ENCODE data around the gene HOXC6.

HOXC6 gene

GRCh38 chr12:54045401-54045800, 17.2 kb downstream of the HOXC6 start:
- Histone ChIP-seq H3K36me3 (ENCODE audit: control insufficient read depth in 2 of 2, insufficient read depth in 2 of 2, low read length in 2 of 2) (no peaks in the 10 kb centered on the region), H3K4me1 (ENCODE audit: control insufficient read depth in 2 of 2, insufficient read depth in 2 of 2, low read length in 2 of 2) (no peaks in the 10 kb centered on the region), H3K9ac (ENCODE audit: low read depth in 1 of 2, low read length in 2 of 2) (no peak overlapping the region), H3K27ac (ENCODE audit: low read depth in 2 of 2, low read length in 2 of 2) (no peak overlapping the region), H3K27me3 (ENCODE audit: control insufficient read depth in 2 of 2, insufficient read depth in 2 of 2, low read length in 2 of 2) (peaks cover 74 to 85% of the 10 kb centered on the region in 2 donors), H3K4me3 (ENCODE audit: low read length in 2 of 2) (no peak overlapping the region), H3K9me3 (ENCODE audit: control insufficient read depth in 2 of 2, low read length in 2 of 2) (no peaks in the 10 kb centered on the region)

DNA sequence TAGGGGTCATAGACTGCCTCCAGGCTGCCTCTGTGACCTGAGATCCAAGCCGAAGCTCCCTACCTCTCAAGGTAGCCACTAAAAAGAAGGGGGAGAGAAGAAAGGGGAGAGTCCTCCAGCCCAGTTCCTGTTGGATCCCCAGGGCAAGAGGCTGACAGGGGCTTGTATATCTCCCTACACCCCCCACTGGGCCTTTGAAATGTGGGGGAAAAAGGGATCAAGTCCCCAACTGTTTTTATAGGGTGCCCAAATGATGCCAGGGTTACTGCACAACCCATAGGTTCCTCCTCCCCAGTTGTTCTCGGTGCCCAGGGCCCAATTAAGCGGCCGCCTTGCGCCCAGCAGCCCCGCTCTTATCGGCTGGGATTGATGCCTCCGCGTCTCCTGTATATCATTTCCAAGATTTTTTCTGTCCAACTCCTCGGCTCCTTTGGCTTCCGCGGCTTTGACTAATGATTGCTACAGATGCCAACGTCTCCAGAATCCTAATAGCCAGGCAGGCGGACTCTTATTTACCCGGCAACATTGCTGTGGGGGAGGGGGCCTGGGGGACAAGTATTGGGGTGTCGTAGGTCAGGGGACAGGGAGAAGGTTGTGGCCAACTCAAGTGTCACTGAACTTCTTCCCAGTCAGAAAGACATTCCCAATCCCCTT, 17.8 kb downstream of the HOXC6 start:
- Histone ChIP-seq H3K27ac (ENCODE audit: low read depth in 2 of 2, low read length in 2 of 2) (no peak overlapping the region), H3K9me3 (ENCODE audit: control insufficient read depth in 2 of 2, low read length in 2 of 2) (no peaks in the 10 kb centered on the region), H3K4me3 (ENCODE audit: low read length in 2 of 2) (no peak overlapping the region), H3K36me3 (ENCODE audit: control insufficient read depth in 2 of 2, insufficient read depth in 2 of 2, low read length in 2 of 2) (no peaks in the 10 kb centered on the region), H3K27me3 (ENCODE audit: control insufficient read depth in 2 of 2, insufficient read depth in 2 of 2, low read length in 2 of 2) (peaks cover 75 to 86% of the 10 kb centered on the region in 2 donors), H3K4me1 (ENCODE audit: control insufficient read depth in 2 of 2, insufficient read depth in 2 of 2, low read length in 2 of 2) (no peaks in the 10 kb centered on the region), H3K9ac (ENCODE audit: low read depth in 1 of 2, low read length in 2 of 2) (no peak overlapping the region)

DNA sequence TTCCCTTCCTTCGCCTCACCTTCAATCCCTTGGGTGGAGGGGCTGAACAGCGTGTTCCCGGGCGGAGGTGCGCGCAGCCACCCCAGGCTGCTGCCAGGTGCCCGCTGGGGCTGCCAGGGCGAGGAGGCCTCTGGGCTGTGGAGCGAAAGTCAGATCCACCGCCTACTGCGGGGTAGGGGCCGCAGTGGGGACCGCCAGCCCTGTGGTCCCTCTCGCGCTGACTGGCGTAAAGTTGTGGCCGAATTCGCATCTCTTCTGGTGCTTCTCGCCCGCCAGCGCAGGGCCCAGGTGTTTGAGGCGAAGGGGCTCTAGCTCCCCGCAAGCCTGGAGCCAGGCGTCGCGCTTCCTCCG, 18.5 kb downstream of the HOXC6 start:
- Histone ChIP-seq H3K9ac (ENCODE audit: low read depth in 1 of 2, low read length in 2 of 2) (no peak overlapping the region), H3K27ac (ENCODE audit: low read depth in 2 of 2, low read length in 2 of 2) (no peak overlapping the region), H3K27me3 (ENCODE audit: control insufficient read depth in 2 of 2, insufficient read depth in 2 of 2, low read length in 2 of 2) (peaks cover 77 to 87% of the 10 kb centered on the region in 2 donors), H3K4me3 (ENCODE audit: low read length in 2 of 2) (no peak overlapping the region), H3K4me1 (ENCODE audit: control insufficient read depth in 2 of 2, insufficient read depth in 2 of 2, low read length in 2 of 2) (no peaks in the 10 kb centered on the region), H3K36me3 (ENCODE audit: control insufficient read depth in 2 of 2, insufficient read depth in 2 of 2, low read length in 2 of 2) (no peaks in the 10 kb centered on the region), H3K9me3 (ENCODE audit: control insufficient read depth in 2 of 2, low read length in 2 of 2) (no peaks in the 10 kb centered on the region)

DNA sequence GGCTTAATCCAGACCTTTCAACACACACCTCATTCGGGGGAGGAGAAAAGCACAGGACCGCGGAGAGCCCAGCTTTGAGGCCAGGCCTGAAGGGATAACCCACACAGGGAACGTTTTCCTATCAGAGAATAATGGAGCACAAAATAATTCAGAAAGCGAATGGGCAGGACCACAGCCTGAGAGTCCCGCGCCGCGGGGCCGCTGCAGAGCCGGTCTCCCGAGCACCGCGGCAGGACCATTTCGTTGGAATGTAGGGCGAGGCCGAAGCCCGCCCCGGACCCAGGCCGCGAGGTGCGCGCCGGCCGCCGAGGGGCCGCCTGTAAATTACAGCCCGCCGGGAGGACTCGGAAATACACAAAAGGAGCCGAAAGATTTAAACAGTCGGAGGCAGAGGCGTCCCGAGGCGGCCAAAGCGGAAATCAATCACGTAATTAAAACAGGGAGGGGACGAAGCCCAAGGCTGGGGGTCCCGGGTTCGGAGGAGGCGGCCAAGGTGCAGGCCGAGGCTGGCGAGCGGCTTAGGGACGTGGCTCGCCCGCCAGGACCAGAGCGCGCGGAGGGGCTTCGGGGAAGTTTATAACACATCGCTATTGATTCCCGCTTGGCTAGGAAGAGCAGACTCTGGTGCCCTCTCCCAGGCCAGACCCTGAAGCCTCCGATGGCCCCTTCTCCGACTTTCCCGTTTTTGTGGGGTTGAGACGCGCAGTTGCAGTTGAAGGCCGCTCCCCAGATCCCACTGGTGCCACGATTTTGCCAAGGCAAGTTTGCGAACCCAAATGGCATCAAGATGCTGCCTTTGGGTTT, 19.1 kb downstream of the HOXC6 start:
- Histone ChIP-seq H3K27me3 (ENCODE audit: control insufficient read depth in 2 of 2, insufficient read depth in 2 of 2, low read length in 2 of 2) (peaks cover 77 to 88% of the 10 kb centered on the region in 2 donors), H3K9ac (ENCODE audit: low read depth in 1 of 2, low read length in 2 of 2) (peak overlapping the region in 1 of 2 donors; percentile 26)

DNA sequence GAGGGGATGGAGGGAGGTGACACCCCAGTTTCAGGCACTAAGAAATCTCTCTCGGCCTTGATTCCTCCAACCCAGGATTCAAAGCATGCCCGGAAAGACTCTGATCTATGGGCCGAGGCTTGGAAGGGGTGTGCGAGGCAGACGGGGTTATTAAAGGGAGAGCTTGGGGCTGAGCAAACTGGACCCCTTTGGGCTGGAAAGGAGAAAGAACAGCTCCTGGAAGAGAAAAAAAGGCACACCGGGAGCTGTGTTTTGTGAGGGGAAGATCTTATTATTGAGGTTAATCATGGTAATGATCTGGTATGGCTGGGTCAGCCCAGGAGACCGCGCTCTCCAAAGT, 19.7 kb downstream of the HOXC6 start:
- H3K9me3 ChIP-seq (ENCODE audit: control insufficient read depth in 2 of 2, low read length in 2 of 2): no peaks in the 10 kb centered on the region
- H3K4me3 ChIP-seq (ENCODE audit: low read length in 2 of 2): no peak overlapping the region
- no peak overlapping the region for H3K9ac ChIP-seq (ENCODE audit: low read depth in 1 of 2, low read length in 2 of 2)
- no peaks in the 10 kb centered on the region for H3K36me3 ChIP-seq (ENCODE audit: control insufficient read depth in 2 of 2, insufficient read depth in 2 of 2, low read length in 2 of 2)
- no peak overlapping the region for H3K27ac ChIP-seq (ENCODE audit: low read depth in 2 of 2, low read length in 2 of 2)
- H3K27me3 ChIP-seq (ENCODE audit: control insufficient read depth in 2 of 2, insufficient read depth in 2 of 2, low read length in 2 of 2): peaks cover 78 to 88% of the 10 kb centered on the region in 2 donors
- H3K4me1 ChIP-seq (ENCODE audit: control insufficient read depth in 2 of 2, insufficient read depth in 2 of 2, low read length in 2 of 2): no peaks in the 10 kb centered on the region

More for the DNA sequence above, 19.1 kb downstream of the HOXC6 start:
- no peaks in the 10 kb centered on the region for H3K36me3 ChIP-seq (ENCODE audit: control insufficient read depth in 2 of 2, insufficient read depth in 2 of 2, low read length in 2 of 2)
- H3K9me3 ChIP-seq (ENCODE audit: control insufficient read depth in 2 of 2, low read length in 2 of 2): no peaks in the 10 kb centered on the region
- H3K27ac ChIP-seq (ENCODE audit: low read depth in 2 of 2, low read length in 2 of 2): no peak overlapping the region
- H3K4me1 ChIP-seq (ENCODE audit: control insufficient read depth in 2 of 2, insufficient read depth in 2 of 2, low read length in 2 of 2): no peaks in the 10 kb centered on the region
- H3K4me3 ChIP-seq (ENCODE audit: low read length in 2 of 2): no peak overlapping the region

DNA sequence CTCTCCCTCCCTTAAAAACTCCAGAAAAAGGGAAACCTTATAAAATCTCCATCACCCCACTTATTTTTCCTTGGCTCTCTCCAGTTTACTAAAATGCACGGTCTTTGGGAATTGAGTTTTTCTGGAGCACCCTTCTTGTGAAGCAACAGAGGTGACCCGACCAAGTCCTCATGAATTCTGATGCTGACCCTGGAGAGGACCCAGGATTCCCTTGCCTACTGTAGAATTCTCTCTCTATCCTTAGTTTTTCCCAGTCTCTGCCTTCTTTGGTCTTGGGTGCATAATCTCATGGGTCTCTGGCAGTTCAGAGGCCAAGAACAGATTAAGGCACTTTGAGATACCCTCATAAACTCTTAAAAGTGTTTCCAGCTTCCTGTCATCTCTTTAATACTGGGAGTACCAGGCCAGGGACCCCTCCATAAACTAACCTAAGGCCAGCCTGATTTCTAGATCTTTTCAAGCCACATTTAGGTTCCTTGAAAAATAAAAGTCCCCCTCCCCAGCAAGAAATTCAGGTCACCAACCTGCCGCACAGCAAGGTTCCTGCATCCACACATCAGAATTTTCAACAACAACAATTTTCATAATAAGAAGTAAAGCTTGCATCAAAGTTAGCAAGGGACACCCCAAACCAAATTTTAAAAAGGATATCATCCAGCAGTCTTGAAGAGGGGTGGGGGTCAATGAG, 20.3 kb downstream of the HOXC6 start:
- no peak overlapping the region for H3K4me3 ChIP-seq (ENCODE audit: low read length in 2 of 2)
- no peaks in the 10 kb centered on the region for H3K36me3 ChIP-seq (ENCODE audit: control insufficient read depth in 2 of 2, insufficient read depth in 2 of 2, low read length in 2 of 2)
- no peaks in the 10 kb centered on the region for H3K9me3 ChIP-seq (ENCODE audit: control insufficient read depth in 2 of 2, low read length in 2 of 2)
- no peak overlapping the region for H3K27ac ChIP-seq (ENCODE audit: low read depth in 2 of 2, low read length in 2 of 2)
- H3K9ac ChIP-seq (ENCODE audit: low read depth in 1 of 2, low read length in 2 of 2): no peak overlapping the region
- peaks cover 78 to 89% of the 10 kb centered on the region in 2 donors for H3K27me3 ChIP-seq (ENCODE audit: control insufficient read depth in 2 of 2, insufficient read depth in 2 of 2, low read length in 2 of 2)
- no peaks in the 10 kb centered on the region for H3K4me1 ChIP-seq (ENCODE audit: control insufficient read depth in 2 of 2, insufficient read depth in 2 of 2, low read length in 2 of 2)

GRCh38 chr12:54049108-54049507, 20.9 kb downstream of the HOXC6 start:
- H3K9me3 ChIP-seq (ENCODE audit: control insufficient read depth in 2 of 2, low read length in 2 of 2): no peaks in the 10 kb centered on the region
- H3K36me3 ChIP-seq (ENCODE audit: control insufficient read depth in 2 of 2, insufficient read depth in 2 of 2, low read length in 2 of 2): no peaks in the 10 kb centered on the region
- H3K27ac ChIP-seq (ENCODE audit: low read depth in 2 of 2, low read length in 2 of 2): no peak overlapping the region
- no peak overlapping the region for H3K4me3 ChIP-seq (ENCODE audit: low read length in 2 of 2)
- H3K27me3 ChIP-seq (ENCODE audit: control insufficient read depth in 2 of 2, insufficient read depth in 2 of 2, low read length in 2 of 2): peaks cover 78 to 94% of the 10 kb centered on the region in 2 donors
- H3K4me1 ChIP-seq (ENCODE audit: control insufficient read depth in 2 of 2, insufficient read depth in 2 of 2, low read length in 2 of 2): no peaks in the 10 kb centered on the region
- no peak overlapping the region for H3K9ac ChIP-seq (ENCODE audit: low read depth in 1 of 2, low read length in 2 of 2)

- peaks cover 70 to 87% of the 10 kb centered on the region in 2 donors for H3K27me3 ChIP-seq (ENCODE audit: control insufficient read depth in 2 of 2, insufficient read depth in 2 of 2, low read length in 2 of 2)
- no peak overlapping the region for H3K4me3 ChIP-seq (ENCODE audit: low read length in 2 of 2)
Measured at GRCh38 chr12:54050482-54050810, 22.2 kb downstream of the HOXC6 start.

DNA sequence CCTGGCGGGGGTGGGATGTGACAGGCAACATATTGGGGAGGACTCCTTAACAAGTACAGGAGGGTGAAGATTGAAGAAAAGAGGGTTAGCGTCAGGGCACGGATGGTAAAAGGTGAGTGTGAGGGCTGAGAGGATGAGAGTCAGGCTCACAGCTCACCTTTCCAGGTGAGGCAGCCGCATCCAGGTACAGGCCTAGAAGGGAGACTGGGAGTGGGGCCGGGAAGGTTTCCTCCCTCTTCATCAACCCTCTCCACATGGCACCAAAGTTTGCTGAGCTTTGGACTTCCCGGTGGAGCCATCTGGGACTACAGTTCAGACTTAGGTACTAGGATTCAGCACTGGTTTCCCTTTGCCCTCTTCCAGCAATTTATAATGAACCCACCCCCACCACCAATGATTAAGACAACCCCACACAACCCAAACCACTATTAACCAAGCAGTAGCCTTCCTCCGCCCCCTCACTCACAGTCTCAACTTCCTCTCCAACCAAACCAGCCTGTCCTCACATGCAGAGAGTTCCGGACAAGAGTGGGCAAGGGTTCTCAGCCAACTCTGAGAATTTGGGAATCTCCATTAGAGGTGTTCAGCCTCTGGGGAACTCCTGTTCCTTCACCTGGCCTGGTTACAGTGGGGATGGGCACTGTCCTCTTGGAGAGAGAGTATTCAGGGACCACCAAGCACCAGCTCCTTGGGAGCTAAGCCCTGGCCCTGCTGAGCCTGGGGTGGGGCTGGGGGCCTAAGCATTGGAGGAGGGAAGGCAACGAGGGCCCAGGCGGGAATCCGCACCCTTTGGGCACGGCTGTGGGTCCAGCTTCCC, 23.0 kb downstream of the HOXC6 start:
- H3K9ac ChIP-seq (ENCODE audit: low read depth in 1 of 2, low read length in 2 of 2): no peak overlapping the region
- peaks cover 0 to 4% of the 10 kb centered on the region in 2 donors for H3K4me1 ChIP-seq (ENCODE audit: control insufficient read depth in 2 of 2, insufficient read depth in 2 of 2, low read length in 2 of 2)
- peaks cover 77 to 79% of the 10 kb centered on the region in 2 donors for H3K27me3 ChIP-seq (ENCODE audit: control insufficient read depth in 2 of 2, insufficient read depth in 2 of 2, low read length in 2 of 2)

More at GRCh38 chr12:54050482-54050810, 22.2 kb downstream of the HOXC6 start:
- Histone ChIP-seq H3K4me1 (ENCODE audit: control insufficient read depth in 2 of 2, insufficient read depth in 2 of 2, low read length in 2 of 2) (peaks cover 0 to 4% of the 10 kb centered on the region in 2 donors), H3K9me3 (ENCODE audit: control insufficient read depth in 2 of 2, low read length in 2 of 2) (no peaks in the 10 kb centered on the region), H3K9ac (ENCODE audit: low read depth in 1 of 2, low read length in 2 of 2) (no peak overlapping the region), H3K36me3 (ENCODE audit: control insufficient read depth in 2 of 2, insufficient read depth in 2 of 2, low read length in 2 of 2) (no peaks in the 10 kb centered on the region), H3K27ac (ENCODE audit: low read depth in 2 of 2, low read length in 2 of 2) (no peak overlapping the region)

More for the DNA sequence above, 23.0 kb downstream of the HOXC6 start:
- no peaks in the 10 kb centered on the region for H3K9me3 ChIP-seq (ENCODE audit: control insufficient read depth in 2 of 2, low read length in 2 of 2)
- H3K4me3 ChIP-seq (ENCODE audit: low read length in 2 of 2): no peak overlapping the region
- no peaks in the 10 kb centered on the region for H3K36me3 ChIP-seq (ENCODE audit: control insufficient read depth in 2 of 2, insufficient read depth in 2 of 2, low read length in 2 of 2)
- no peak overlapping the region for H3K27ac ChIP-seq (ENCODE audit: low read depth in 2 of 2, low read length in 2 of 2)

Measured in mucosa of rectum (tissue), 2 donors.